Spleen (tissue), 11 donors: Measurements from ENCODE around the gene C10orf71. TPM values are rescaled to one million over a fixed set of nuclear protein-coding genes. Genes with fewer than 3 reads are reported as not detected.

Source experiments
- DNase-seq: peaks from one replicate; pipeline ENCODE4 v3.0.0-alpha.2; 2020
- H3K27ac ChIP-seq, 8 donors: fragments of 200-600 bp; sonication (generic) in 7 of 8; 1 replicate in 4 of 8; 2 replicates in 4 of 8; pipeline versions ENCODE4 v1.5.0 to v1.8.0; 2016 to 2021; ENCODE audit warnings: inconsistent platforms in 4 of 8, mild to moderate bottlenecking in 4 of 8, moderate library complexity in 1 of 8
- H3K27me3 ChIP-seq, 7 donors: fragments of 200-600 bp; sonication (generic) in 6 of 7; replicated peaks in 1 of 7; 1 replicate in 4 of 7; 2 replicates in 3 of 7; pipeline versions ENCODE4 v1.5.0 to v1.8.0; 2016 to 2021; ENCODE audit warnings: inconsistent platforms in 3 of 7, mild to moderate bottlenecking in 1 of 7
- H3K36me3 ChIP-seq, 6 donors: fragments of 200-600 bp; sonication (generic) in 5 of 6; 1 replicate in 4 of 6; 2 replicates in 2 of 6; pipeline versions ENCODE4 v1.5.0 to v1.8.0; 2016 to 2021; ENCODE audit warnings: inconsistent platforms in 2 of 6
- H3K4me1 ChIP-seq, 6 donors: fragments of 200-600 bp; sonication (generic) in 5 of 6; 1 replicate in 3 of 6; 2 replicates in 3 of 6; pipeline versions ENCODE4 v1.5.0 to v1.8.0; 2016 to 2021; ENCODE audit warnings: inconsistent platforms in 3 of 6
- H3K4me3 ChIP-seq, 8 donors: fragments of 200-600 bp; sonication (generic) in 7 of 8; 1 replicate in 4 of 8; 2 replicates in 4 of 8; pipeline versions ENCODE4 v1.5.0 to v1.8.0; 2016 to 2021; ENCODE audit warnings: inconsistent platforms in 4 of 8, mild to moderate bottlenecking in 4 of 8, moderate library complexity in 2 of 8
- H3K9me3 ChIP-seq, 8 donors: fragments of 200-600 bp; sonication (generic) in 7 of 8; 1 replicate in 4 of 8; 2 replicates in 4 of 8; pipeline versions ENCODE4 v1.5.0 to v1.8.0; 2016 to 2021; ENCODE audit warnings: inconsistent platforms in 4 of 8
- CTCF ChIP-seq, 11 experiments: fragments of 200-600 bp in 7 of 11; fragments of 450-650 bp in 4 of 11; sonication (generic) in 4 of 11; IDR thresholded peaks in 8 of 11; conservative IDR thresholded peaks in 3 of 11; 1 replicate in 7 of 11; 2 replicates in 4 of 11; pipeline versions ENCODE4 v1.4.0 to v1.8.0; 2016 to 2021; ENCODE audit warnings: antibody characterized with exemption in 11 of 11, inconsistent platforms in 4 of 11, mild to moderate bottlenecking in 1 of 11
- POLR2A ChIP-seq, 3 donors: fragments of 450-650 bp; IDR thresholded peaks; one replicate each; pipeline ENCODE4 v1.5.1; 2017; ENCODE audit warnings: antibody characterized with exemption in 3 of 3, mild to moderate bottlenecking in 1 of 3
- POLR2AphosphoS5 ChIP-seq, 3 donors: sonication (generic); formaldehyde crosslinking; IDR thresholded peaks; one replicate each; pipeline ENCODE4 v1.5.1; 2017; ENCODE audit warnings: antibody characterized with exemption in 3 of 3
- WGBS, 5 donors: extraction: QIAGEN DNeasy Blood & Tissue Kit in 3 of 5; methylation state at CpG; one replicate each; pipeline versions ENCODE4 v1.1.5 to v1.1.7; 2013 to 2018; 5-methylcytosine and 5-hydroxymethylcytosine counted together
- intact Hi-C: fragments of 100-400 bp; cut with DNase I; formaldehyde crosslinking; loops from one replicate; pipeline ENCODE4 v1.15.0; 2023; ENCODE audit warnings: low total_unique reads
- polyA plus RNA-seq, 3 donors: library from polyadenylated mRNA; stranded (reverse); fragments of 200-250 nt; gene quantifications; one replicate each; pipeline ENCODE4 v1.2.1, GENCODE V29; 2013
- total RNA-seq, 7 donors: library from RNA; depleted of rRNA in 3 of 7; stranded (reverse); fragments of >200 nt in 3 of 7; fragmentation: NEBNext Ultra II Directional in 4 of 7; extraction: Animal tissue kit (Norgen Biotek cat#: 25700) in 4 of 7; gene quantifications; one replicate each; pipeline versions ENCODE4 v1.1.0 to v1.2.1, GENCODE V29; 2016 to 2021
- donor health status: healthy with polysubstance abuse.
- donor health status: DM: no; HTN: no; CAD: no; lungs with moderate emphysema.
- donor health status: DM: no; HTN: no; CAD: no.
- donor health status: Bipolar disorder and iron deficiency.
- donor health status: healthy.
- donor health status: DM: no; HTN: no; CAD: no.
- donor health status: DM: yes; HTN: yes; CAD: no.

C10orf71 gene
- total and polyA plus RNA-seq, 10 donors = not detected

DNA sequence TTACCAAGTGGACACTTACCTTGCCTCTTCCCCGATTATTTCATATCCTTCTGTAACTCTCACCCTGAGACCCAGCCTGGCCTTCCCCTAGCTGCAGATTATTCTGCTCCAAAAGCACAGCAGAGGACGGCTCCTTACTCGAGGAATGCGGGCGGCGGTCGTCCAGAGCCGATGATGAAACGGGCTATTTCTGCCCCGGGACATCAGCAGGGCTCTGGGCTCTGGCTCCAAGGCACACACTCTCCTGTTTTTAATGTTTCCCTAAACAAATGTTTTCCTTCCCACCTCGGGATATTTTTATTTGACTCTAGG lies 343 bp upstream of the C10orf71 start:
- WGBS, 5 donors = 79 to 84% (median 81%) methylated on average over 11 of the region's 11 CpGs
- no peak for DNase-seq
- no peak overlapping the region for H3K27ac ChIP-seq
- peaks cover 0 to 19% (median 0%) of the 10 kb centered on the region in 6 donors for H3K4me1 ChIP-seq
- TF ChIP-seq POLR2AphosphoS5 (IDR thresholded peaks at IDR 0.05) (no peak), CTCF (IDR thresholded peaks at IDR 0.05 in 8 of 11, conservative IDR thresholded peaks at IDR 0.05 in 3 of 11) (no peak), POLR2A (IDR thresholded peaks at IDR 0.05) (no peak)
- intact Hi-C loops = no loop called here
- no peaks in the 10 kb centered on the region for H3K36me3 ChIP-seq
- H3K9me3 ChIP-seq = no peaks in the 10 kb centered on the region
- peaks cover 0 to 11% (median 0%) of the 10 kb centered on the region in 7 donors for H3K27me3 ChIP-seq
- no peak overlapping the region for H3K4me3 ChIP-seq

- 54 to 67% (median 59%) methylated on average over 5 of the region's 5 CpGs for WGBS, 5 donors
- peak overlapping the region in 1 of 8 donors; percentile 21 for H3K27ac ChIP-seq
- H3K4me1 ChIP-seq = peaks cover 0 to 19% (median 0%) of the 10 kb centered on the region in 6 donors
- H3K9me3 ChIP-seq = no peaks in the 10 kb centered on the region
- no peaks in the 10 kb centered on the region for H3K36me3 ChIP-seq
- no peak for DNase-seq
- intact Hi-C loops = no loop called here
- no peak overlapping the region for H3K4me3 ChIP-seq
- TF ChIP-seq POLR2AphosphoS5 (IDR thresholded peaks at IDR 0.05) (no peak), CTCF (IDR thresholded peaks at IDR 0.05 in 8 of 11, conservative IDR thresholded peaks at IDR 0.05 in 3 of 11) (no peak), POLR2A (IDR thresholded peaks at IDR 0.05) (no peak)
- peaks cover 0 to 21% (median 0%) of the 10 kb centered on the region in 7 donors for H3K27me3 ChIP-seq
Measured at GRCh38 chr10:49299816-49300139, 808 bp downstream of the C10orf71 start.

- Histone ChIP-seq H3K4me1 (peaks cover 0 to 19% (median 0%) of the 10 kb centered on the region in 6 donors), H3K4me3 (no peak overlapping the region), H3K27me3 (peaks cover 0 to 22% (median 0%) of the 10 kb centered on the region in 7 donors), H3K9me3 (no peaks in the 10 kb centered on the region), H3K27ac (peak overlapping the region in 1 of 8 donors; percentile 21), H3K36me3 (no peaks in the 10 kb centered on the region)
- 66 to 76% (median 73%) methylated on average over 6 of the region's 6 CpGs for WGBS, 5 donors
- intact Hi-C loops = no loop called here
- no peak for TF ChIP-seq POLR2AphosphoS5 (IDR thresholded peaks at IDR 0.05)
- no peak for DNase-seq
Measured at GRCh38 chr10:49300140-49300974, 1.4 kb downstream of the C10orf71 start.

GRCh38 chr10:49301302-49301701 lies 2.3 kb downstream of the C10orf71 start:
- Histone ChIP-seq H3K9me3 (no peaks in the 10 kb centered on the region), H3K27me3 (peaks cover 0 to 22% (median 0%) of the 10 kb centered on the region in 7 donors), H3K4me1 (peaks cover 0 to 19% (median 0%) of the 10 kb centered on the region in 6 donors), H3K36me3 (no peaks in the 10 kb centered on the region), H3K27ac (no peak overlapping the region), H3K4me3 (no peak overlapping the region)
- DNase-seq = no peak
- intact Hi-C loops = no loop called here
- TF ChIP-seq POLR2AphosphoS5 (IDR thresholded peaks at IDR 0.05) = no peak
- TF ChIP-seq CTCF (IDR thresholded peaks at IDR 0.05 in 8 of 11, conservative IDR thresholded peaks at IDR 0.05 in 3 of 11) = no peak
- no peak for TF ChIP-seq POLR2A (IDR thresholded peaks at IDR 0.05)
- WGBS, 5 donors = 91 to 100% (median 97%) methylated on average over 1 of the region's 1 CpG
